GM18951 (cell line): Measurements from ENCODE around the gene GAS6.

ENCODE experiments used
- POLR2A ChIP-seq: IDR thresholded peaks from 4 replicates; pipeline ENCODE4 v1.6.1; 2011; ENCODE audit warnings: mild to moderate bottlenecking; ENCODE audit not compliant: insufficient read length, insufficient read depth; ENCODE audit errors: extremely low read depth
- in situ Hi-C: fragments of 300-500 bp; cut with MboI; formaldehyde crosslinking; loops from one replicate; pipeline ENCODE4 v1.12.0; 2022; ENCODE audit warnings: low sequenced_read_pairs, mixed read lengths, inconsistent platforms; ENCODE audit not compliant: unreplicated experiment

GAS6 gene

DNA sequence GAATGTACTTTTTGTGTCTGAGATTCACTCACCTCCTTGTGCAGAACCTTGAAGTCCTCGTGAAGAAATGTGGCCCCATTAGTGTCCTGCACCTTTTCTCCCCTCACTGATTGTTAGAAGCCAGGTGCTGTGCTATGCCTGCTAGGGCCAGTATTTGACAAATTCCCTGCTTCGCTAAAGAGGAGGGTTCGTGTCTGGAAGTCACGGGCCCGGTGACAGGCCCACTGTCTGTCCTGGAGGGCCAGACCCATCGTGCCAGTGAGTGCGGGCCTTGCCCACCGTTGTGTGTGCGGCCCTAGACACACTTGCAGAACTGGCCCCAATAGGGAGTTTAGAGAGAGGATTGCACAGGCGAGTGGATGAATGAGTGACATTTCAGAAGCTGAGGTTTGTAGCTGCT is 36.8 kb upstream of the GAS6 start:
- TF ChIP-seq POLR2A, result no peak
- in situ Hi-C loops, result no loop called here

DNA sequence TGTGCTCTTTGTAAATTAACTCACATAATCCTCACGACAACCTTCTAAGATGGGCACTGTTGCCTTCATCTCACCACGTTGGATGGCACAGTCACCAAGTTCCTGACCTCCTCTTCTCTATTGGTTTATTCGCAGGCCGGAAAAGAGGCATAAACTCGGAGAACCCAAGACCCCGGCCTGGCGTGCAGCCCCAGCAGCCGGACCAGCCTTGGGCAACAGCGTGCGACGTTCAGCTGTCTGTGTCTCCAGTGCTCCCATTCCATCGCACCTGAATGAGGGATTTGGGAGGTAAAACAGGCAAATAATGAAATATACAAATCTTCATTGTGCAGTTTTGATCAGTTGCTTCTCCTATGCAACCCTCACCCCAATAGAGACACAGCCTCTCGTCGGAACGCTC is 34.5 kb upstream of the GAS6 start:
- in situ Hi-C loops, result no loop called here
- TF ChIP-seq POLR2A, result no peak

DNA sequence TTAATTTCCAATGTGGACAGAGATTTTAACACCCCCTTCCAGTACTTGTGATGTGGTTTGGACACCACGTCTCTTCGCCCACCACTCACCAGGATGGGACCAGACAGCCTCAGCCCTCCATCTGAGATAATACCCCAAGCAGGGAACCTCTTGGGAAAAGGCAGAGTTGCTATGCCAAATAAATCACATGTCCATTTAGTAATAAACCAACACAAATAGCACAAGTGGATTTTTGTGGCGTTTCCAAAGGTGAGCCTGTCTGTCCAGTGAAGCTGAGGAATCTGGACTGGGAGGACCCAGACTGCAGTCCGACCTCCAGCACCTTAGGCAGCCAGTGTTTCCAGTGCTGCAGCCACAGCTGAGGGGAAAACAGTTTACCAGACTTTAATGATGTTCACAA is 34.1 kb upstream of the GAS6 start:
- in situ Hi-C loops, result no loop called here
- TF ChIP-seq POLR2A, result no peak

DNA sequence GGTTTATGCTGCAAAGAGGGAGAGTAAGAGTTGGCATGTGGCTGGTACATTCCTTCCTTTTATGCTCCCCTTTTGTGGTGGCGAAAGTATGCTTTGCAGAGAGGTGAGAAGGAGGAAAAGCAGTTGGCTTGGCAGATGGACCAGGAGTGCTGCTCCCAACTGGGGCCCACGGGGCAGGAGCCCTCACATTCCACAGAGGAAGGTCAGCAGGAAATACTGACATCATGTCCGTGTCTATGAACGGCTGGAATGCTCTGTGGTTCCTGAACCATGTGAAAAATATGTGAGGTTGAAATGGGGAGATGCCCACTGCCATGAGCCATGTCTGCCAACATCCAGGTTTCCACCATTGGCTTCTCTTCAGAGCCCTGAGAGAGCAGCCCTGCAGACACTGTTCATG is 33.3 kb upstream of the GAS6 start:
- in situ Hi-C loops, result no loop called here
- TF ChIP-seq POLR2A, result no peak

DNA sequence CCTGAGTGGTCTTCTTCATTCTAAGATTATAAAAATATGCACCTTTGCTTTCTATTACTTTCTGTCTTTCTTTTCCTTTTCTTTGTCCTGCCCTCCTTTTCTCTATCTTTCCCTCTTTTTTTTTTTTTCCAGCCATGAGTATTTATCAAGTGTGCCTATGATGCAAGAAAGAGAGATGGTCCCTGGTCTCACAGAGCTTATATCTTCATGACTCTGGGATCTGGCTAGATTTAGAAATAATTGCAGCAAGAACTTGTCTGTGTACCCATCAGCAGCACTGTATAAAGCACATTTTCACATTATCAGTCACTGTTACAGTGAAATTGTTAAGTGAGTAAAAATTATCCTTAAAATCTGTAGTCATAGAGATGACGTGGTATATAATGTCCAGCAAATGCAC is 31.6 kb upstream of the GAS6 start:
- TF ChIP-seq POLR2A, result no peak
- in situ Hi-C loops, result no loop called here

DNA sequence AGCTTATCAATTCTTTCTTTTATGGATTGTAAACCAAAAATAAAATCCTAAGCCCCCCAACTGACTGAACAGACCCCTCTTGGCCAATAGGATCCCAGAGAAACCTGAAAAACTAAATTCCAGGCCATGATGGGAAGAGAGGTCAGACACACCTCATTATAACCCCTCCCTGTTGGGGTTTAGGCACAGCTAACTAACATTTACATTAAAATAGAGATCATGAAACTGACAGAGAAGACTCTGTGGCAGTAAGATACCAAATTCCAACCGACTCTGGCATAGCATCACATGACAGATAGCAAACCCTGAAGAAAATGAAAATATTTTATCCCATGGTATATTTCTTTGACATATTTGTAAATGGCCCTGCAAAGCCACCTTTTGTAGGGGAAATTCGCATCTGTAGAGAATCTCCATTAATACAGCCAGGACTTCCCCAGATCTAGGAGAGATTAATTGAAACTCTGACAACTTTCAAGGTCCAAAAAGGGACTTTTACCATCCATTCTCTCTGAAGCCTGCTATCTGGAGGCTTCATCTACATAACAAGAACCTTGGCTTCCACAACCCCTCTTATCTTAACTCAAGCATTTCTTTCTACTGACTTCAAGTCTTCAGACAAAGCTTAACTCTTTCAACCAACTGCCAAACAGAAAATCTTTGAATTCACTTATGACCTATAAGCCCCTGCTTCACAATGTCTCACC is 27.1 kb upstream of the GAS6 start:
- TF ChIP-seq POLR2A, result no peak
- in situ Hi-C loops, result no loop called here

DNA sequence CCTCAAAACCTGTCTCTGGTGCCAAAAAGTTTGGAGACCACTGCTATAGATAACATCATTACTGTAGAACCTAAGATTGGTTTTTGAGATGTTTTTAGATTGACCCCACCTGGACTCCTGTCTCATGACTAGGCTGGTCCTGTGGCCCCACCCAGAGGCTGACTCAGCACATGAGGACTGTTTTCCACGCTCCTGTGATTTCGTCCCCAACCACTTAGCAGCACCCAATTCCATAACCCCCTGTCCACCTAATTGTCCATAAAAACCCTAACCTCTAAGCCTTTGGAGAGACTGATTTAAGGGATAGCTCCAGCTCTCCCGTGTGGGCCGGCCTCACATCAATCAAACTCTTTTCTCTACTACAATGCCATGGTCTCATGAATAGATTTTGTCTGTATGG is 25.6 kb upstream of the GAS6 start:
- in situ Hi-C loops, result no loop called here
- no peak for TF ChIP-seq POLR2A

DNA sequence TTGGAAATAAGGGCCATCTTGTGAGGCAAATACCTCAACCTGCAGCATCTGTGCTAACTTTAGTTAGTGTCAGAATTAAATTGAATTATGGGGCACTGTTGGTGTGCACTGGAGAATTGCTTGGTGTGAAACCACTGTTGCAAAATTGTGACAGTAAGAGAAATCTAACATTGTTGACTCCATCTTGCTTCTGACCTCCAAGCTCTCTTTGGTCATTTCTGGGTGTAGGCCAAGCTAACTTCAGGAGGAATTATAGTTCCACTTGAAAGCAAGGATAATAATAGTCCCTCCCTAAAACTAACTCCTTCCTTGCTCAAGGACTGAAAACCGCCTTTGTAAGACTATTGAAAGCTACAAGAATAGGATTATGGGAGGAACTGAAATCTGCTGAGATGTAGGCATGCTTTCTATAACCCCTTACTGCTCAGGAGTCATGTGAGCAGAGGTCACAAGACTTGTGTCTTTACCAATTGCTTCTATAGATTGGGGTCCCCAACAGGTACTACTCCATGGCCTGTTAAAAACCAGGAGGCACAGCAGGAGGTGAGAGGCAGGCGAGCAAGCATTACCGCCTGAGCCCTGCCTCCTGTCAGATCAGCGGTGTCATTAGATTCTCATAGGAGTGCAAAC is 24.9 kb upstream of the GAS6 start:
- in situ Hi-C loops, result no loop called here
- no peak for TF ChIP-seq POLR2A

DNA sequence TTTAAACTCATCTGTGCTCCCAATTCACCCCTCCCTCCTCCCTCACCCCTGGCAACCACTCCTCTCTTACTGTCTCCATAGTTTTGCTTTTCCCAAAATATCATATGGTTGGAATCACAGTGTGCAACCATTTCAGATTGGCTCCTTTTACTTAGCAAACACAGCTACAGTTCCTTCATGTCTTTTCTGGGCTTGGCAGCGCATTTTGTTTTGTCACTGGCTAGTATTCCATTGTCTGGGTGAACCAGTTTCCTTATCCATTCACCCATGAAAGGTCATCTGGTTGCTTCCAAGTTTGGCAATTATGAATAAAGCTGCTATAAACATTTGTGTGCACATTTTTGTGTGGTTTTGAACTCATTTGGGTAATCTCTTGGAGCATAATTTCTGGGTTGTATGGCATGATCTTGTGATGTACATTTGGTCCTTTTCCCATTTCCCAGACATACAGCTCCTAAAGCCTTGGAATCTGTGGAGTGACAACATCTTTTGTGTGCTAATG is 23.9 kb upstream of the GAS6 start:
- no peak for TF ChIP-seq POLR2A
- in situ Hi-C loops, result no loop called here

DNA sequence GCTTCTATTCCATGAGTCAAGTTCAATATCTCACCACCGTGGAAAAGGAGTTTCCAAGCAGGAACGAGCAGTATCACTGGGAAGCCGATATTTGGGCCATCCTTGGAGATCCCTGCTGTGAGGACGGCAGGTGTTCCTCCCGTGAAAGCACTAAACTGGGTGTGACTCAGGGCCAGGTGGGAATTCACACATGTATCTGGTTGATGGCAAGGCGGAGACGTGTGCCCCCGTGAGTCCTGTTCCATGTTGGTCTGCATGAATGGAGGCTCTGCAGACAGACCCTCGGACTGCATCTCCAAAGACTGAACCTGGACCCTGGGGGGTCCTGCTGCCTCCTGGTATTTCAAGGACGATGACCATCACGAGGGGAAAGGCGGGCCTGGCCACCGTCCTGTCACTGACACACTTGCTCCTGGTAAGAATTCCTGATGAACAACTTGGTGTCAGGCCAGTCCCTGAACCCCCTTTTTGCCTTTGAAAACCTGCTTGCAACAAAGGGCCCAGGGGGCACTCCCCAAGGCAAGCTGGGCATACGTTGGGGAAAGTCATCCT is 22.8 kb upstream of the GAS6 start:
- in situ Hi-C loops, result no loop called here
- no peak for TF ChIP-seq POLR2A

DNA sequence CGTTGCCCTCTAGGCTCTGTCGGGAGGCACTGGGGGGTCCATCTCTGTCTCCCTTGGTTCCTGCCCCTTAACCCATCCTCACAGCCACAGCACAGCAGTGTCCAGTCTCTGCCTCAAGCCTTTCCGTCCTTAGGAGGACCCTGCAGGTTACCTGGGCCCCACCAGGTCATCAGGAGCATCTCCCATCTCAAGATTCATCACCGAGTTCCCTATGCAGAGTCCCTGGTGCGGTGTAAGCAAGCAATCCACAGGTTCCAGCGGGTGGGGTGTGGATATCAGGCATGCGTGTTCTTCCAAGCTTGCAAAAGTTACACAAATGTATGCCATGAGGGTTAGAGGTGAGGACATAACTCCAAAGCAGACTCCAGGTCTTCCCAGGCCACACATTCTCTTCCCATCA is 20.9 kb upstream of the GAS6 start:
- no peak for TF ChIP-seq POLR2A
- in situ Hi-C loops, result no loop called here

DNA sequence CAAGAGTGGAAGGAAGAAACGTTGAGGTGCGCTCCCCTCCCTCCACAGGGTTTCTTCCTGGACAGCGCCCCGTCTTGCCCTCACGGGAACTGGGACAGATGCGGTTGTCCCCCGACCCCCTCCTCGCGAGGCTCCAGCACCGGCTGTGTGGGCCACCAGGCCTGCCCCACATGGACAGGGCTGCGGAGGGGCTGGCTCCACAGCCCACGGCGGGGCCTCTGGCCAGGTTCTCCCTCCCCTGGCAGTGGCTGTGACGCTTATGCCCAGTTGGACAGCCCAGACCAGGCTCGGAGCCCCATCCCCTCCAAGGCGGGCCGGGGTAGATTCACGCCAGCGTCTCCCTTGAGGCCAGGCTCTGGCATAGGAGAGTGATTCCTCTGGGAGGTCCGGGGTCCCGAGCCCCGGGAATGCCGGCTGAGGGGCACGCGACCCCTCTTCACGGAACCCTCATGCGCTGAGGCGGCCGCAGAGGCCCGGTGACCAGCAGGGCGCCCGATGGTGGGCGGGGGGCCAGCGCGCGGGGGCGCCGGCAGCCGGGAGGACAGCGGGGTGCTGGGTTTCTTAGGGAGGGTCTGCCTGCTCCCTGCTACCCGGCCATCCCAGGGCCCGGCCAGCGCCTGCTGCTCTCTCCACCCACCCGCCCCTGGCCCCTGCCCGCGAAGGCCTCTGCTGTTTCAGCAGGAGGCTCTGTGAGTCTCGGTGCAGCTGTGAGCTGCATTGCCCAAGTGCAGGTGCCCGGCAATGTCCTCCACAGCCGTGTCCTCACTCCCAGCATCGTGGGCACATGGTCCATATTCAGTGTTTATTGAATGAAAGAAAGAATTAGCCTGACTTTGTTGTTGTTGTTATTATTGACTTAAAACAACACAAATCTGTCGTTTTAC is 20.3 kb upstream of the GAS6 start:
- in situ Hi-C loops, result no loop called here
- TF ChIP-seq POLR2A, result no peak

DNA sequence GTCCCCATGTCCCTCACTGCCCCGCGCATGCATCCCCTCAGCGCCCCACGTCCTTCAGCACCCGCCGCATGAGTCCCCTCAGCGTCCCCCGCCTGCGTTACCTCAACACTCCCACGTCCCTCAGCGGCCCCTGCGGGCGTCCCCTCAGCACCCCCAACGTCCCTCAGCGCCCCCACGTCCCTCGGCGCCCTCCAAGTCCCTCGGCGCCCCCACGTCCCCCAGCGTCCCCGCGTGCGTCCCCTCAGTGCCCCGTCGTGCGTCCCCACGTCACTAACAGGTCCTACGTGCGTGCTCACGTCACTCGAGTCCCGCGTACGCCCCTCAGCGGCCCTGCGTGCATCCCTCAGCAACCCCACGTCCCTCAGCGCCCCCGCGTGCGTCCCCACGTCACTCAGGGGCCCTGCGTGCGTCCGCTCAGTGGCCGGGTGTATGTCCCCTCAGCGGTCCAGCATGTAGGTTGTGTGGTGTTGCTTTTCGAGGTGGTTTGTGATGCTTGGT is 19.5 kb upstream of the GAS6 start:
- no peak for TF ChIP-seq POLR2A
- in situ Hi-C loops, result no loop called here

DNA sequence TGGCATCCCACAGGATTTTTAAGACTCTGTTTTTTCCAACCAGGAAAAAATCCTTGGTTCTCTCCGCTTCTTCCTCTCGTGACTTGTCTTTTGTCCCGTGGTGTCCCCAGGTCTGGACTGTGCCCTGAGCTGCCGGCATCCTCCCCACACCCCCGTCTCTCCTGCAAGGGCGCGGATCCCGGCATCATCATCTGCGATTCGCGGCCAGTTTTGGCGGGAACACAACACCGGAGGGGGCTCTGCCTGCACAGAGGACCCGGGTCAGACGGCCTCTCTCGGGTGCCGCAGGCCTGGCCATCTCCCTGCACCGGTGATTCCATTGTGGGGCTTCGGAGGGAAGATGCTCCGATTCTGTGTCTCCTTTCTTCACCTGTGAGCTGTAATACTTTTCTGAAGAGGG is 18.8 kb upstream of the GAS6 start:
- no peak for TF ChIP-seq POLR2A
- in situ Hi-C loops, result no loop called here

DNA sequence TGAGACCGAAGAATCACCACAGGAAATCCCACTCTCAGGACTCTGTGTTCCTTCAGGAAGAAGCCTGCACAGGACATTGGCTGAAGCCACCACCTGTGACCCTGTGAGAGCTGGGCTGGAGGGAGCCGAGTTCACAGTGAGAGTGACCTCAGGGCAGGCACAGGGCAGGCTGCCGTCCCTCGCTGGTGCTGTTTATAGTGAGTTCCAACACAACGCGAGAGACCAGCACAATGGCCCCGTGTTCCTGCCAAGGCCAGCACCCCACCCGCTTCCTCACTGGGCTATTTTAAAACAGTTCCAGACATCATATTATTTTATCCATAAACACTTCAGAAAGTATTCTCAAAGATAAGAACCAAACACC is 18.4 kb upstream of the GAS6 start:
- no peak for TF ChIP-seq POLR2A
- in situ Hi-C loops, result no loop called here
